HG03103 (cell line): ENCODE data around the gene ANAPC7.
"Not testable (repeated sequence)": the region's sequence is repeated elsewhere in the genome, so short reads cannot be mapped to it uniquely, and the experiment has no call there.

Experiments used
- ATAC-seq: cut with Tn5 transposase; IDR thresholded peaks from one replicate; pipeline ENCODE4 v1.9.1; 2021; ENCODE audit warnings: low read depth; ENCODE audit not compliant: unreplicated experiment

The ANAPC7 gene

GRCh38 chr12:110349514-110350151 is 53.9 kb downstream of the ANAPC7 start:
- no peak for ATAC-seq

DNA sequence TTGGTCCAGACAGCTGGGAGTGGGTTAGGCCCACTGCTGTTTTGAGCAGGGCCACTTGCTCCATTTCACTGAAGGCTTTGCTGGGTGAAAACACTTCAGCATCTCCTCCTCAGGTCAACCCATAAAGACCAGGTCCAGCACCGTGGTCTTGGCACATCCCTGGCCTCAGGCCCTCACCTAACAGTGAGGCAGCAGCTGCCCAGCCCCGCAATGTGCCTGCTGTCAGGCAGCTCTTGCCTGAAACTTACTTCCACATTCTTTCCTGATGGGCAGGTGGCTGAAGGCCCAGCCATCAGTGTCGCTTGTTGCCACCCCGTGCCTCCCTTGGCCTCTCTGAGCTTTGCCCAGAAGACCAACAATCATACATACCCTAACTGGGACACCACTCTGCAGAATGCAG is 54.4 kb downstream of the ANAPC7 start:
- ATAC-seq = no peak

DNA sequence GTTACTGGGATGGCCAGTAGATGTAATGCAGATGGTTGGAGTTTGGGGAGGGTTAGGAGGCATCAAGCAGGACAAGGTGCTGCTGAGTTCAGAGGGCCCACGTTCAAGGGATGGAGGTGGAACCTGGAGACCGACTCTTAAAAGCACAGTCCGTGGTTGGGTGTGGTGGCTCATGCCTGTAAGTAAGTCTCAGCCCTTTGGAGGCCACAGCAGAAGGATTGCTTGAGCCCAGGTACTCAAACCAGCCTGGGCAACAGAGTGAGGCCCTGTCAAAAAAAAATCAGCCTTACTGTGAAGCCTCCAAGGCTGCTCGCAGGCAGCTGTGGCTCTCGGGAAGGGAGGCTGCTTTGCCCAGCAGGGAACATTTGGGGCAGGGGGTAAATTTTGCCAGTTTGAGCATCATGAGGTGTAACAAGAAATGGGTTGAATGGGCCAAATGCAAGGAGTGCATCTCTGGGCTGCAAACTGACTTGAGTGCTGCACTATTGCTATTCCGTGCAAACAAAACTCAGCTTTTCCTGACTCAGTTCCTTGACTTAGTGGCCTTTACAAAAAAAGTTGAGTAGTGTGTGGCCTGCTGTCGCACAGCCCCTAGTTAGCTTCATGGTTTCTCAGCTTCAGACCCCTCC is 55.0 kb downstream of the ANAPC7 start:
- no peak for ATAC-seq

DNA sequence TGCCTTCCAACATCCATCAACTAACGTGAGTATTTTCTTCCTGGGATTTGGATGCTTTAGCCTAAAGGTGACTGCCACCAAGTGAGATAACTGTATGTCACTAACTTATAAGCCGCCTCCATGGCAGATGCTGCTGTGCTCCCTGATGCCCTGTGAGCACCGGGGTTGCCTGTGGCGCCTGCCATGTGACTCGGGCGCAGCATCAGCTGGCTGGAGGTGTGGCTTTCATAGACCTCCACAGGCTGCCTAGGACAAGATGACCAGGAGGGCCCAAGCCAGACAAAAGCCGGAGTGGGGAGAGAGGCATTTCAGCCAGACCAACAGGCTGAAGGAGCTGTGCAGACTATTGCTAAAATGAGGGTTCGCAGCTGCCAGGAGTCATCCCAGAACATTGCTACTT is 55.7 kb downstream of the ANAPC7 start:
- ATAC-seq = no peak

- no peak for ATAC-seq
Observed at GRCh38 chr12:110345963-110346362, 57.5 kb downstream of the ANAPC7 start.

- no peak for ATAC-seq
Observed at GRCh38 chr12:110345176-110345661, 58.3 kb downstream of the ANAPC7 start.

DNA sequence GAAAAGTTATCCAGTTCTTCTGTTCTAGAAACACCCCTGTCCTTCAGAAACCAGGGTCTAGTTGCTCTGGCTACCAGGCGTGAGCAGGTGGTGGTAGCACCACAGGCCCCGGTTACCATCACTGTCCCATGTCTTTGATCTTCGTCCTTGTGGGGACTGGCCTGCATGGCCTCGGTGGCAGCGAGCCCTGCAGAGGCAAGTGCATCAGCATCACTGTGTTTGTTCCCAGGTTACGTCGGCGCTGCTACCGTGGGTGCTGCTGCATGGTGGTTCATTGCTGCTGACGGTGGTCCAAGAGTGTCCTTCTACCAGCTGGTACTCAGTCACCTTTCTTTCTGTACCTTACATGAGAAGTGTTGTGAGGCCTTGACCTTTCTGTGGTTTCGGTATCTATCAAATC is 58.9 kb downstream of the ANAPC7 start:
- no peak for ATAC-seq

DNA sequence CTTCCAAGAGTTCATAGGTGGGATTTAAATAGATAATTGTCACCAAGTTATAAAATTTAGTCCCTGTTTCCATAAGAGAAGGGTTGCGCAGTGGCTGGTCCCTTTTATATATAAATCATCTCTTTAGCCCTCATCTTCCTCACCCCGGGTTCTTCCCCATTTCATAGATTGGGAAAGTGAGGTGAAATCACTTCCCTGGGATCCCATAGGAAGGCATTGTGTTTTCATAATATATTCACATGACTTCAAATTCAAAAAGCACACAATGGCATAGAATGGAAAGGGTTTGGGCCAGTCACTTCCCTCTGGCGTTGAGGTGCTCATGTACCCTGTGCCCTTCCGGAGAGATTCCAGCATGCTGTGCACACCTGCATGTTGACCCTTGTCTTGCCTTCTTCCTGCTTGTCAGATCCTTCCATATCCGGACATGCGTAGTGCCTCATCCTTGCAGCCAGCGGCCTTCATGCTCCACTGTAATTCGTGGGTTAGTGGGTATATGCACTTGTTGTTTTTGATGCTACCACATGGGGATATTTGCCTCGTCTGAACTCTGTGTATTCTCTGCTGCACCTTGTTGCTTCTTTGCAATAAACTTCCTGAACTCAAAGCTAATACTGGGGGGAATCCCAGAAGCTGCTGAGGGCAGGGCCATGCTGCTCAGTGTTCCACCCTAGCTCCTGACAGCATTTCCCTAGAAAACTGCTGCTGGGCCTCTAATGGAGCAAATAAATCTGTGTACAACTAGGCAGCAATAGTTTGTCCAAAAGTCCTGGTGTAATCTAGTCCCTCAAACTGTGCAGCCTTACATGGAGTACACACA is 59.6 kb downstream of the ANAPC7 start:
- ATAC-seq = no peak

DNA sequence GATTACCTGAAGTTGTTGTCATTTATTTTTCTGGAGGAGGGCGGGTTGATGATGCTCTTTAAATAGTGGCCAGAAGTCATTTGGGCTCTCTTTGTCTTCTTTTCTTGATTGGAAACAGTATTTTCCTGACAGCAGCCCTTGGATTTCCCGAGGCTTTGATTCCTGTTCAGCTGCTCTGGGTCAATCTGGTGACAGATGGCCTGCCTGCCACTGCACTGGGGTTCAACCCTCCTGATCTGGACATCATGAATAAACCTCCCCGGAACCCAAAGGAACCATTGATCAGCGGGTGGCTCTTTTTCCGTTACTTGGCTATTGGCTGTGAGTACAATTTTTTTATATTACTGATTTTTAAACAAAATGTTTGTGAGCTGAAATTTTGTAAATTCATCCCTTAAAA is 60.4 kb downstream of the ANAPC7 start:
- ATAC-seq = no peak

DNA sequence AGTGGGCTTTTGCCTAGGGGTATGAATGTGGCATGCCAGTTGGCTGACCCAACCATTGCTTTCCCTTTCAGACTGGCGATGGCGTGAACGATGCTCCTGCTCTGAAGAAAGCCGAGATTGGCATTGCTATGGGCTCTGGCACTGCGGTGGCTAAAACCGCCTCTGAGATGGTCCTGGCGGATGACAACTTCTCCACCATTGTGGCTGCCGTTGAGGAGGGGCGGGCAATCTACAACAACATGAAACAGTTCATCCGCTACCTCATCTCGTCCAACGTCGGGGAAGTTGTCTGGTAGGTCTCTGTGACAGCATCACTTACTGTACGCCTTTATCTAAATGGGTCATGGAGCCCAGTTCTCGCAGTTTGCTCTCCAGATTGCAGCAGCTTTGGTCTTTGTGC is 61.4 kb downstream of the ANAPC7 start:
- ATAC-seq = no peak

GRCh38 chr12:110340706-110341105 is 62.8 kb downstream of the ANAPC7 start:
- ATAC-seq = no peak

DNA sequence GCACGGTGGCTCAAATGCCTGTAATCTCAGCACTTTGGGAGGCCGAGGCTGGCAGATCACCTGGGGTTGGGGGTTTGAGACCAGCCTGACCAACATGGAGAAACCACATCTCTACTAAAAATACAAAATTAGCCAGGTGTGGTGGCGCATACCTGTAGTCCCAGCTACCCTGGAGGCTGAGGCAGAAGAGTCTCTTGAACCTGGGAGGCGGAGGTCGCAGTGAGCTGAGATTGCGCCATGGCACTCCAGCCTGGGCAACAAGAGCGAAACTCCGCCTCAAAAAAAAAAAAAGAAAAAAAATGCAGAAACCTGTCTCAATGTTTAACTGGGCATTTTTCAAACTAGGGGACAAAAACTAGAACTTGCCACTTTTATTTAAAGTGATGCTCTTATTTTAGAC is 63.2 kb downstream of the ANAPC7 start:
- not testable (repeated sequence) for ATAC-seq

DNA sequence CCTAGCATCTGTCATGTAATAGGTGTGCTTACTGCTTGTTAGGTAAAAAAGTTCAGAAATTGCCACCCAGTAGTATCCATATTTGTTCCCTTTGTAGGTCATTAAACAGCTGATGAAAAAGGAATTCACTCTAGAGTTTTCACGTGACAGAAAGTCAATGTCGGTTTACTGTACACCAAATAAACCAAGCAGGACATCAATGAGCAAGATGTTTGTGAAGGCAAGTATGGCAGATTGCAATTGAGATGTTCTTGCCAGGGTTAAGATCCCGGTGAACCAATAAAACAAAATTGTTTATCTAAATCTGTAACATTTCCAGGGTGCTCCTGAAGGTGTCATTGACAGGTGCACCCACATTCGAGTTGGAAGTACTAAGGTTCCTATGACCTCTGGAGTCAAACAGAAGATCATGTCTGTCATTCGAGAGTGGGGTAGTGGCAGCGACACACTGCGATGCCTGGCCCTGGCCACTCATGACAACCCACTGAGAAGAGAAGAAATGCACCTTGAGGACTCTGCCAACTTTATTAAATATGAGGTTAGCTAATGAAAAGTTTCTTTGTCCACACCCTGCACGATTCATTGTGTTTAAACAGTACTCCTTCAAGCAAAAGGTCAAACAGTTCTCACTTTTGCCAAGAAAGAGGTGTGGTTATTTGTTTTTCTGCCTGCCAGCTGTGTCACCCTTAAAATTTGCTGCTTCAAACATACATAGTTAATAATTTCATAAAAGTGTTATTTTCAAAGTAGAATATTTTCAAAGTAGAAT is 64.1 kb downstream of the ANAPC7 start:
- ATAC-seq = no peak

- no peak for ATAC-seq
Observed at GRCh38 chr12:110338754-110339153, 64.8 kb downstream of the ANAPC7 start.

DNA sequence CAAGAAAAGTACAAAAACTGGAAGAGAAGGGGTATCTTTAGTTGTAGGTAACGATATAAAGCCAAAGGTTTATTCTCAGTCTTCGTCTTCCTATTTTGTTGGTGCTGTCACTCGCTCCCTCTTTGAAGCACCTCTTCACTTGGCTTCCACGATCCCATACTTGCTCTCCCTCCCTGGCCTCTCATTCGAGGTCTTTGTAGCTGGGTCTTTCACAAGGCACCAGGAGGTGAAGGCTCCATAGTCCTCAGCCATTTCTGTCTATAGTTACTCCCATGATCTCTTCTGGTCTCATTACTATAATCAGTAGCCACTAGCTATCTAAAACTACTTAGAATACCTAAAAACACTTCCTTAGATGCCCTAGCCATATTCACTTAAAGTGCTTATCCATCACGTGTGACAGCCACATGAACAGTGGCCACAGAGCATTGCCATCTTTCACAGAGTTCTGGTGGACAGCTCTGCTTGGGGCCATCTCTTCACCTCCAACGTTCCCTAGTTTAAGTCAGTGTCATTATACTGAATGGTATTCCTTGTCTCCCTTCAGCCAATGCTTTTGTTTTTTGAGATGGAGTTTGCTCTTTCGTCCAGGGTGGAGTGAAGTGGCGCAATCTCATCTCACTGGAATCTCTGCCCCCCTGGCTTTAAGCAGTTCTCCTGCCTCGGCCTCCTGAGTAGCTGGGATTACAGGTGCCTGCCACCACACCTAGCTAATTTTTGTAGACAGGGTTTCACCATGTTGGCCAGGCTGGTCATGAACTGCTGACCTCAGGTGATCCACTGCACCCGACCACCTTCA is 65.4 kb downstream of the ANAPC7 start:
- no peak for ATAC-seq

GRCh38 chr12:110335481-110336045 is 67.9 kb downstream of the ANAPC7 start:
- ATAC-seq = no peak

GRCh38 chr12:110333201-110333600 is 70.3 kb downstream of the ANAPC7 start:
- no peak for ATAC-seq

GRCh38 chr12:110330544-110330943 is 73.0 kb downstream of the ANAPC7 start:
- no peak for ATAC-seq

DNA sequence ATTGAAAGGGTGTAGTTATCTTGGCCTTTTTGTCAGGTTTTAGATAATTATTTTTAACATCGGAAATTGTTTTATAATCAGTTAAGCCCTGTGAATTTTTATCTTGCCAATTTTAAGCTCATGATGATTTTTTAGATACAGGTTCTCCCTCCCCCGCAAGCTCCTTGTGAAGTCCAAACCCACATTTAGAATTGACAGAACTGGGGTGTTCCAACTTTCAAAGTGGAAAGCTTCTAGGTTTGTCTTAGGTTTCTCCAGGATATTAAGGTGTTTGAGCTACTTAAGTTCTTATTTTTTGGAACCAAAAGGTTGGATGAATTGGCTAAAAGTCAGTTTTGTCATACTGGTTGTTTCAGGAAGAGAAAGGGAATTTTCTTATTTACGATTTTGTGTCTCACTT is 73.4 kb downstream of the ANAPC7 start:
- no peak for ATAC-seq

- ATAC-seq = no peak
Observed at GRCh38 chr12:110329710-110330109, 73.8 kb downstream of the ANAPC7 start.
